Neural progenitor cell (in vitro differentiated cells): Measurements from ENCODE around the gene STN1.

ENCODE experiments used
- CTCF ChIP-seq: fragments of 200-600 bp; sonication (generic); IDR thresholded peaks from 2 replicates; pipeline ENCODE4 v1.5.1; 2017; ENCODE audit warnings: antibody characterized with exemption, mild to moderate bottlenecking
- EZH2 ChIP-seq: fragments of 200-600 bp; sonication (generic); IDR thresholded peaks from 2 replicates; pipeline ENCODE4 v1.6.1; 2017; ENCODE audit warnings: antibody characterized with exemption, mild to moderate bottlenecking, moderate library complexity

GRCh38 chr10:103966671-103967447 lies 48.9 kb upstream of the STN1 start, which contains the start of gene SLK:
- TF ChIP-seq CTCF (no peak), EZH2 (no peak)
